Erythroblast (primary cell): ENCODE results near the gene SPATC1L.

Source experiments
- GATA1 ChIP-seq: IDR thresholded peaks from 2 replicates; pipeline ENCODE4 v1.6.1; 2011; ENCODE audit warnings: low read depth, mild to moderate bottlenecking, control low read depth, low read length, moderate library complexity
- POLR2A ChIP-seq: IDR thresholded peaks from 2 replicates; pipeline ENCODE4 v1.6.1; 2011; ENCODE audit warnings: mild to moderate bottlenecking, low read length

- TF ChIP-seq POLR2A (no peak), GATA1 (no peak)
Observed at GRCh38 chr21:46210378-46211136, 26.3 kb upstream of the SPATC1L start.
